DOHH2 (cell line): ENCODE data around the gene GAB2.

Experiments used
- H3F3A ChIP-seq: fragments of 200-600 bp; sonication (generic), shearing (Covaris generic); 2 replicates; pipeline ENCODE4 v1.6.0; 2016; ENCODE audit warnings: antibody characterized with exemption, mild to moderate bottlenecking; ENCODE audit not compliant: control insufficient read depth, insufficient read depth
- H3K27ac ChIP-seq: fragments of 200-600 bp; sonication (generic); 2 replicates; pipeline ENCODE4 v1.5.1; 2014; ENCODE audit warnings: low read depth, mild to moderate bottlenecking, low read length, moderate library complexity
- H3K27me3 ChIP-seq: fragments of 200-600 bp; sonication (generic); 2 replicates; pipeline ENCODE4 v1.6.1; 2014; ENCODE audit warnings: mild to moderate bottlenecking, low read length, mixed read lengths; ENCODE audit not compliant: control insufficient read depth
- H3K36me3 ChIP-seq: fragments of 200-600 bp; sonication (generic); 2 replicates; pipeline ENCODE4 v1.6.1; 2014; ENCODE audit warnings: mild to moderate bottlenecking, low read length, moderate library complexity, mixed read lengths; ENCODE audit not compliant: control insufficient read depth
- H3K4me1 ChIP-seq: fragments of 200-600 bp; sonication (generic); 2 replicates; pipeline ENCODE4 v1.6.1; 2014; ENCODE audit warnings: mild to moderate bottlenecking, low read length, mixed read lengths; ENCODE audit not compliant: control insufficient read depth
- H3K4me2 ChIP-seq: fragments of 200-600 bp; sonication (generic); 2 replicates; pipeline ENCODE4 v1.6.0; 2014; ENCODE audit warnings: mild to moderate bottlenecking, low read length, moderate library complexity
- H3K4me3 ChIP-seq: fragments of 200-600 bp; sonication (generic); 2 replicates; pipeline ENCODE4 v1.5.1; 2014; ENCODE audit warnings: mild to moderate bottlenecking, low read length, mixed read lengths
- H3K79me2 ChIP-seq: fragments of 200-600 bp; sonication (generic); 2 replicates; pipeline ENCODE4 v1.6.1; 2014; ENCODE audit warnings: mild to moderate bottlenecking, low read length, mixed read lengths; ENCODE audit not compliant: control insufficient read depth
- H3K9me2 ChIP-seq: fragments of 200-600 bp; sonication (generic); replicated peaks from 2 replicates; pipeline ENCODE4 v1.6.1; 2014; ENCODE audit warnings: mild to moderate bottlenecking, low read length, mixed read lengths; ENCODE audit not compliant: control insufficient read depth
- H3K9me3 ChIP-seq: fragments of 200-600 bp; sonication (generic); 2 replicates; pipeline ENCODE4 v1.6.1; 2014; ENCODE audit warnings: antibody characterized with exemption, low read length, mixed read lengths; ENCODE audit not compliant: control insufficient read depth, insufficient read depth
- H4K20me1 ChIP-seq: fragments of 200-600 bp; sonication (generic); 2 replicates; pipeline ENCODE4 v1.6.0; 2014; ENCODE audit warnings: low read depth, mild to moderate bottlenecking, antibody characterized with exemption, low read length, moderate library complexity; ENCODE audit not compliant: control insufficient read depth, insufficient read depth
- EZH2phosphoT487 ChIP-seq: fragments of 200-600 bp; sonication (generic); IDR thresholded peaks from 2 replicates; pipeline ENCODE4 v1.6.1; 2017; ENCODE audit warnings: borderline replicate concordance, mild to moderate bottlenecking, antibody characterized with exemption, low read length, moderate library complexity, mixed read lengths
- TF ChIP-seq, protein P1 (sequence below): fragments of 200-600 bp; sonication (generic); IDR thresholded peaks from one replicate; pipeline ENCODE4 v1.5.1; 2014; ENCODE audit warnings: antibody characterized with exemption, mild to moderate bottlenecking, low read depth, low read length; ENCODE audit not compliant: poor library complexity, severe bottlenecking

GAB2 gene

DNA sequence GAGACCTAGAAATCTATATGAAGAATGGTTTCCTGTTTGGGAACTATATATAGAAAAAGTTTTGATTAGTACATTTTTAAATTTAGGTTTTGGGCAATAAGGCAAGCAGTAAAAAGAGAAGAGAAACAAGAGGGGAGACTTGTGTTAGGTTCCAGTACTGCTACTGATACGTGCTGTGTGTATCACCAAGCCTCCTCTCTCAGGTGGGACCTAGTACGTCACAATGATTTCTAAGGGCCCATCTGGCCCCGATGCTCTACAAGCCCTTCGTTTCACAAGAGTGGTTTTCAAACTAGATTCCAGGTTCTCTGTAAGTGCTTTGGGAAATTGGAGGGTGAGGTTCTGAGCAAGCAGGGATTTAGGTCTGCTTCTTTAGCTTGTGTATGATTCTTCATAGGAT lies 189.7 kb downstream of the GAB2 start:
- no peaks in the 10 kb centered on the region for H3K79me2 ChIP-seq
- H3F3A ChIP-seq = no peaks in the 10 kb centered on the region
- no peaks in the 10 kb centered on the region for H3K36me3 ChIP-seq
- H4K20me1 ChIP-seq = no peaks in the 10 kb centered on the region
- H3K9me3 ChIP-seq = no peaks in the 10 kb centered on the region
- H3K4me3 ChIP-seq = peak overlapping the region; percentile 22; the same call in 1 of the 2 replicates
- no peaks in the 10 kb centered on the region for H3K9me2 ChIP-seq
- no peaks in the 10 kb centered on the region for H3K27me3 ChIP-seq
- no peak overlapping the region for H3K27ac ChIP-seq
- peak overlapping the region; percentile 48 for H3K4me2 ChIP-seq
- H3K4me1 ChIP-seq = peaks cover 42% of the 10 kb centered on the region
- TF ChIP-seq, protein P1, sequence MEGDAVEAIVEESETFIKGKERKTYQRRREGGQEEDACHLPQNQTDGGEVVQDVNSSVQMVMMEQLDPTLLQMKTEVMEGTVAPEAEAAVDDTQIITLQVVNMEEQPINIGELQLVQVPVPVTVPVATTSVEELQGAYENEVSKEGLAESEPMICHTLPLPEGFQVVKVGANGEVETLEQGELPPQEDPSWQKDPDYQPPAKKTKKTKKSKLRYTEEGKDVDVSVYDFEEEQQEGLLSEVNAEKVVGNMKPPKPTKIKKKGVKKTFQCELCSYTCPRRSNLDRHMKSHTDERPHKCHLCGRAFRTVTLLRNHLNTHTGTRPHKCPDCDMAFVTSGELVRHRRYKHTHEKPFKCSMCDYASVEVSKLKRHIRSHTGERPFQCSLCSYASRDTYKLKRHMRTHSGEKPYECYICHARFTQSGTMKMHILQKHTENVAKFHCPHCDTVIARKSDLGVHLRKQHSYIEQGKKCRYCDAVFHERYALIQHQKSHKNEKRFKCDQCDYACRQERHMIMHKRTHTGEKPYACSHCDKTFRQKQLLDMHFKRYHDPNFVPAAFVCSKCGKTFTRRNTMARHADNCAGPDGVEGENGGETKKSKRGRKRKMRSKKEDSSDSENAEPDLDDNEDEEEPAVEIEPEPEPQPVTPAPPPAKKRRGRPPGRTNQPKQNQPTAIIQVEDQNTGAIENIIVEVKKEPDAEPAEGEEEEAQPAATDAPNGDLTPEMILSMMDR = no peak
- no peak for TF ChIP-seq EZH2phosphoT487

- no peak overlapping the region for H3K4me3 ChIP-seq
- TF ChIP-seq EZH2phosphoT487 = no peak
- TF ChIP-seq, protein P1 = no peak
- no peak overlapping the region for H3K27ac ChIP-seq
Measured at GRCh38 chr11:78226684-78227680, 190.6 kb downstream of the GAB2 start.

DNA sequence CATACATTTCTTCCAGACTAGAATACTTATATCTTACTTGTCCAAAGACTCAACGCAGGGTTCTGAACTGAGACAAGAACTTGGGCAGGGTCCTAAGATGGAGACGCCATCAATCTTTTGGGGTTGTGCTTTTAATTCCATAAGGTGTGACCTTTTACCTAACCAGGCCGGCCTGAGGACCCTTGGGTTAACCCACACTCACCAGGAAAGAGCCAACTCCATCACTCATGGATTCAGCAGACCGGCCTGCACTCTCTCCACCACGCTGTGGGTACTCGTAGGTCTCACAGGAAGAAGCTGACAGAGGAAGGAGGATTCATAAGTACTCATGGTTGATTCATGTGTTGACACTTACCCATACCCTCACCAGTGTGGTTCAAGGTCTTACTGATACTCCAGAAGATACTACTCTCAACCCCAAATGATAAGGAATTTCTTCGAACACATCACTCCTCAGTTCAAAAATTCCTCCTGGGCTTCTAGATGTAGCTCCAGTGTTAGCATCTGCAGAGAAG lies 192.7 kb downstream of the GAB2 start:
- Histone ChIP-seq H4K20me1 (no peaks in the 10 kb centered on the region), H3K4me3 (no peak overlapping the region), H3K9me3 (no peaks in the 10 kb centered on the region), H3K9me2 (no peaks in the 10 kb centered on the region), H3K4me1 (peaks cover 45% of the 10 kb centered on the region), H3K4me2 (no peak overlapping the region), H3K27me3 (no peaks in the 10 kb centered on the region), H3K27ac (no peak overlapping the region), H3K79me2 (no peaks in the 10 kb centered on the region), H3F3A (no peaks in the 10 kb centered on the region), H3K36me3 (no peaks in the 10 kb centered on the region)
- TF ChIP-seq, protein P1 = no peak
- TF ChIP-seq EZH2phosphoT487 = no peak

More at GRCh38 chr11:78226684-78227680, 190.6 kb downstream of the GAB2 start:
- Histone ChIP-seq H3K36me3 (no peaks in the 10 kb centered on the region), H3K9me3 (no peaks in the 10 kb centered on the region), H3K4me2 (peak overlapping the region; percentile 48), H3K27me3 (no peaks in the 10 kb centered on the region), H3K4me1 (peaks cover 45% of the 10 kb centered on the region), H3F3A (no peaks in the 10 kb centered on the region), H3K79me2 (no peaks in the 10 kb centered on the region), H4K20me1 (no peaks in the 10 kb centered on the region), H3K9me2 (no peaks in the 10 kb centered on the region)
